ENCODE results near the gene KIAA1549. TPM values are rescaled to one million over a fixed set of nuclear protein-coding genes. Genes with fewer than 3 reads are reported as not detected.

The KIAA1549 gene
- total and polyA plus RNA-seq, 10 of the 15 experiments (the other 5 are each of a cell fraction or from before 2014, with no cell fraction given), result 0.02 to 0.82 (median 0.22) TPM

DNA sequence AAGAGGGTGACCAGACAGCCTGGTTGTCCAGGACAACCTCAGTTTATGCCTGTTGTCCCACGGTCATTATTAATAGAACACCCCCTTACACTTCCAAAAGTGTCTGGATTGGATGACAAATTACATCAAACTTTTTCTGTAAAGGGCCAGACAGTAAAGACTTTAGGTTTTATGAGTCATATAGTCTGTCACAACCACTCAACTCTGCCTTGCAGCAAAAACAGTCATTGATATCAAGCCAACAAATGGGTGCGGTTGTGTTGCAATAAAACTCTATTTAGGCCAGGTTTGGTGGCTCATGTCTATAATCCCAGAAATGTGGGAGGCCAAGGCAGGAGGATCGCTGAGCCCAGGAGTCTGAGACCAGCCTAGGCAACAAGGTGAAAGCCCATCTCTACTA is 116.5 kb downstream of the KIAA1549 start (continued):
- no peak for TF ChIP-seq MTA2 (IDR thresholded peaks at IDR 0.05; ENCODE audit: low read depth)
- no peak for TF ChIP-seq SMAD1 (IDR thresholded peaks at IDR 0.05; ENCODE audit: low read depth, partially characterized antibody)
- no peak for TF ChIP-seq RAD21 (IDR thresholded peaks at IDR 0.05; ENCODE audit: insufficient read depth, low read depth, low read length)
- no peak for TF ChIP-seq STAT3 (IDR thresholded peaks at IDR 0.05; ENCODE audit: low read depth, low read length)
- no peak for TF ChIP-seq TCF7 (IDR thresholded peaks at IDR 0.05; ENCODE audit: borderline replicate concordance)
- no peak for TF ChIP-seq NR2F1 (conservative IDR thresholded peaks at IDR 0.05)
- TF ChIP-seq TAF1 (IDR thresholded peaks at IDR 0.05; ENCODE audit: borderline replicate concordance, low read depth, low read length), result no peak
- no peak for TF ChIP-seq HDAC6 (IDR thresholded peaks at IDR 0.05; ENCODE audit: unreplicated experiment)

DNA sequence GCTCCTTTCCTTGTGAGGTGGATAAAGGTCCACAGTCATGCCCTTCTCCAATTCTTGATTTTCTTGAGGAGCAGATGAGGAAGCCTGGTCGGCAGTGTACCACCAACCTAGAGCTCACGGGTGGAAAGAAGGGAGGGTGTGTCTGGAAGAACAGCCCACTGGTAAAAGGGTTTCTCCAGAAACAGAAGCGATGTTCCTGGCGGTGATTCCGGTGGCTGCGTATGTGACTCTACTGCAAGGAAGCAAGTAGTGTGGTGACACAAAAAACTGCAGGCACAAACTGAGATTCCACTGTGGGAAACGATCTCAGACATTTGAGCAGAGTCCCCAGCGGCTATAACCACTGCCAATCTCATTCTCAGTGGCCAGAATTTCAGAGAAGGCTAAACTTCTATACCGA is 117.3 kb downstream of the KIAA1549 start:
- intact Hi-C loops (cut with micrococcal nuclease; ENCODE audit: unreplicated experiment), result no loop called here
- CTCF ChIA-PET, result interaction anchor here (0.8 to 1.5 kb wide), 2 partner anchors 47 to 703 kb away, joined by 3 to 4 read pairs; no protein-coding TSS in a partner anchor
- BruUV-seq (replicated peaks), result no TSS peak

More for the DNA sequence above, 117.3 kb downstream of the KIAA1549 start:
- Histone ChIP-seq H3K4me3 (no peak overlapping the region), H3K9me3 (replicated peaks; ENCODE audit: control insufficient read depth, insufficient read depth, low read length) (no peaks in the 10 kb centered on the region), H3K27me3 (replicated peaks in 1 of 2; ENCODE audit: control insufficient read depth in 2 of 2, insufficient read depth in 2 of 2, low read length in 1 of 2) (no peaks in the 10 kb centered on the region), H4K20me1 (ENCODE audit: control insufficient read depth, insufficient read depth) (no peaks in the 10 kb centered on the region), H3K36me3 (ENCODE audit: control insufficient read depth in 2 of 2, insufficient read depth in 2 of 2, low read length in 1 of 2) (no peaks in the 10 kb centered on the region), H3K9ac (ENCODE audit: control insufficient read depth, insufficient read depth, low read length) (no peak overlapping the region), H3K4me2 (ENCODE audit: control insufficient read depth, insufficient read depth) (no peak overlapping the region), H3K27ac (ENCODE audit: control insufficient read depth, insufficient read depth) (no peak overlapping the region), H3K79me2 (ENCODE audit: control insufficient read depth, insufficient read depth, low read length) (no peaks in the 10 kb centered on the region), H3K4me1 (ENCODE audit: control insufficient read depth, insufficient read depth, low read length) (no peaks in the 10 kb centered on the region), H2AFZ (ENCODE audit: control insufficient read depth, low read depth, low read length) (no peak overlapping the region)
- no peak for TF ChIP-seq POLR2A (IDR thresholded peaks at IDR 0.05; ENCODE audit: low read depth, low read length)
- no peak for TF ChIP-seq SMAD1 (IDR thresholded peaks at IDR 0.05; ENCODE audit: low read depth, partially characterized antibody)
- TF ChIP-seq RELA (IDR thresholded peaks at IDR 0.05; ENCODE audit: borderline replicate concordance, partially characterized antibody), result no peak
- no peak for TF ChIP-seq POLR2AphosphoS5 (IDR thresholded peaks at IDR 0.05; ENCODE audit: low read length)
- TF ChIP-seq EGR1 (IDR thresholded peaks at IDR 0.05; ENCODE audit: borderline replicate concordance in 1 of 2, low read depth in 2 of 2, low read length in 2 of 2), result no peak
- TF ChIP-seq CEBPB (IDR thresholded peaks at IDR 0.05; ENCODE audit: borderline replicate concordance in 1 of 2, low read depth in 2 of 2, low read length in 2 of 2), result no peak
- no peak for DNase-seq (ENCODE audit: low read depth, low spot score)
- RAD21 ChIA-PET (ENCODE audit: unreplicated experiment), result no interaction called here
- ATAC-seq, result no peak
- SMC1A ChIA-PET (ENCODE audit: uncharacterized antibody, unreplicated experiment), result no interaction called here
- POLR2A ChIA-PET, result no interaction called here
- WGBS (ENCODE audit: insufficient coverage, insufficient replicate concordance, low lambda C conversion rate, missing lambda C conversion rate), result 77% methylated on average over 9 of the region's 9 CpGs
- no peak for FAIRE-seq
- in situ Hi-C loops (cut with MboI), result no loop called here
